Mammary epithelial cell (primary cell): ENCODE data around the gene OR2H2.

ENCODE experiments used
- CTCF ChIP-seq, 2 donors: IDR thresholded peaks in 1 of 2; conservative IDR thresholded peaks in 1 of 2; 2 replicates each; pipeline ENCODE4 v1.5.1; 2011 to 2012; ENCODE audit warnings: inconsistent platforms in 2 of 2, low read length in 2 of 2, mild to moderate bottlenecking in 2 of 2, control low read depth in 1 of 2, low read depth in 1 of 2; ENCODE audit not compliant: insufficient read depth in 1 of 2; ENCODE audit errors: extremely low read depth in 1 of 2
- EZH2 ChIP-seq: IDR thresholded peaks from 2 replicates; pipeline ENCODE4 v1.6.1; 2012; ENCODE audit warnings: low read length, inconsistent platforms, borderline replicate concordance

- TF ChIP-seq CTCF (conservative IDR thresholded peaks at IDR 0.05 in 1 of 2, IDR thresholded peaks at IDR 0.05 in 1 of 2; ENCODE audit: extremely low read depth in 1 of 2, insufficient read depth in 1 of 2, low read depth in 1 of 2, low read length in 2 of 2), result no peak
- TF ChIP-seq EZH2, result no peak
These were observed 48.6 kb downstream of the OR2H2 start for GRCh38 chr6:29633534-29633905.
